ENCODE results near the gene RRAGA. TPM values are rescaled to one million over a fixed set of nuclear protein-coding genes. Genes with fewer than 3 reads are reported as not detected.

The RRAGA gene
- total RNA-seq, 1 experiment from 2014 or later: 56.4 TPM

Other genes with a start within 250 kb of the RRAGA start
- gene SAXO1, start 16.2 kb upstream of the RRAGA start, total RNA-seq (2021): 0.09 TPM in 1 of 2 replicates, not detected in the other
- gene HAUS6, start 53.5 kb downstream of the RRAGA start, total RNA-seq (2021): 41.2 and 42.3 TPM in 2 replicates
- gene PLIN2, start 78.1 kb downstream of the RRAGA start, total RNA-seq (2021): 131 and 132 TPM in 2 replicates
- gene DENND4C, start 181.3 kb downstream of the RRAGA start, total RNA-seq (2021): 22.6 and 26.6 TPM in 2 replicates

Measured in H9 (cell line).